Embryonic facial prominence (tissue), 1 donor: ENCODE results near the gene LPAR5.
"Not testable (repeated sequence)": the region's sequence is repeated elsewhere in the genome, so short reads cannot be mapped to it uniquely, and the experiment has no call there.

Source experiments
- DNase-seq: peaks from one replicate; pipeline ENCODE4 v3.0.0-alpha.2; 2016; ENCODE audit errors: extremely low spot score

Gene LPAR5

DNA sequence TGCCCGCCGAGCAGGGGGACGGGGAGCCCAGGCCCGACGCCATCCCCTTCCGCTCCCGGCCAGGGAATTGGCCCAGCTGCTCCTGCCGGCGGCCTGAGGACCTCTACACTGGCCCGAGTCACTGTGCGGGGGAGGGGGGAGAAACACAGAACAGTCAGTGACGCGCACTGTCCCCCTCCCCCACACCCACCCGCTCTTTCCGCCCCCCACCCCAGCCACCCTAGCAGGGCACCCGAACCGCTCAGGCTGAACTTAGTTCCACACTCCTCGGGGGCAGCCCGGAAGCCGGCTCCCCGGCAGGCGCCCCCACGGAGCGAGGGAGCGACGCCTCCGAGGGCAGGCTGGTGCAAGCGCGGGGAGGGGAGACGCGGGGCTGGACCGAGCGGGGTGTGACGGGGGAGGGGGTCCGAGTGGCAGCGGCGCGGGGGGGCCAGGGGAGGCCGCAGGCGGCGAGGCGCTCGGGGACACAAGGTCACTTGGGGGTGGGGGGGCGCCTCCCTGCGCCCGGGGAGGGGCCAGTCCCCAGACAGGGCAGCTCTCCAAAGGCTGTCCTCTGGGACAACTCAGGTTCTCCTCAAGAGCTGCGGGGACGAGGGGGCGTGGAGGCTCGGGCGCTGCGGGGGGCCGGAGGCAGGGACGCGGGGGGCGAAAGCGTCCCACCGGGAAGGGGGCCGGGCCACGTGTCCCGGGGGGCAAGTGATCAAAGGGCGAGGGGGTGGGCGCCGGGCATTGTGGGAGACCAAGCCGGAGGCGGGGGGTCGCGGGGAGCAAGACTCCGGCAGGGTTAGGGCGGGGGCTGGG, 29.2 kb downstream of the LPAR5 start:
- no peak for DNase-seq

DNA sequence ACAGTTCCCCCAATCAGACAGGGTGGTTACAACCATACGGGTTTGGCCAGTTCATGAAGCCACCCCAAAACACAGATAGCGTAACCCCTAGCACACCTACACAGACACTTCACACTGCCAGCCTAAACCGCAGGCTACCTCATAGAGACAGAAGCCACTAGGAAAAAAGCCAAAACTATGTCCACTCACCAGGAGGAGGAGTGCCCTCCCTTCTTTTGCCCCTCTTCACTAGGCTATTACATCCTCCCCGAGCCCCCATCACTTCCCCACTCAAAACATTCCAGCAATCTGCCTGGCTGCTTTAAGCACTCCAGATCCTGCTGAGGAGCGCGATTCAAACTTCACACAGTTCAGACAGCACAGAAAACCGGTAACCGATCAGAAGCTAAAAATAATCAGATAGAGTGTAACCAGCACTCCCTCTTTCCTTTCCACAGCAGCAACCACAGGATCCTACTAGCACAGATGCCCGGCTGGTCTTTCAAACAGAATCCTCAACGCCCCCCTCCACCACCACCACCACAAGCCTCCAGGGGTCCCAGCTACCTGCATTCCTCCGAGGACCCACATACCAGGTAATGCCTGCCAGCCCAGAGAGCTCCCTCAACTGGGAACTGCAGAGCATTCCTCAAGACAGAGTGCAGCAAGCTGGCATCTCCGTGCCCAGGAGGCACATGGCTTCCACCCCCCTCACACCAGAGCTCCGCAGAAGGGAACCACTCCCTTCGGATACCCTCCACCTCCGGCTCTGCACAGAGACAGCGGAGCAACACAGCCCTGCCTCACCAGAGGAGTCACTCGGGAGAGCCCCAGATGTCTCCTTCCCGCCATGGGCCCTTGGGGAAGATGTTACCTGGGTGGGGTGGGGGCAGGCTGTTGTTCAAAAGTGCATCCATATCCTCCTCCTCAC, 30.1 kb downstream of the LPAR5 start:
- no peak for DNase-seq

DNA sequence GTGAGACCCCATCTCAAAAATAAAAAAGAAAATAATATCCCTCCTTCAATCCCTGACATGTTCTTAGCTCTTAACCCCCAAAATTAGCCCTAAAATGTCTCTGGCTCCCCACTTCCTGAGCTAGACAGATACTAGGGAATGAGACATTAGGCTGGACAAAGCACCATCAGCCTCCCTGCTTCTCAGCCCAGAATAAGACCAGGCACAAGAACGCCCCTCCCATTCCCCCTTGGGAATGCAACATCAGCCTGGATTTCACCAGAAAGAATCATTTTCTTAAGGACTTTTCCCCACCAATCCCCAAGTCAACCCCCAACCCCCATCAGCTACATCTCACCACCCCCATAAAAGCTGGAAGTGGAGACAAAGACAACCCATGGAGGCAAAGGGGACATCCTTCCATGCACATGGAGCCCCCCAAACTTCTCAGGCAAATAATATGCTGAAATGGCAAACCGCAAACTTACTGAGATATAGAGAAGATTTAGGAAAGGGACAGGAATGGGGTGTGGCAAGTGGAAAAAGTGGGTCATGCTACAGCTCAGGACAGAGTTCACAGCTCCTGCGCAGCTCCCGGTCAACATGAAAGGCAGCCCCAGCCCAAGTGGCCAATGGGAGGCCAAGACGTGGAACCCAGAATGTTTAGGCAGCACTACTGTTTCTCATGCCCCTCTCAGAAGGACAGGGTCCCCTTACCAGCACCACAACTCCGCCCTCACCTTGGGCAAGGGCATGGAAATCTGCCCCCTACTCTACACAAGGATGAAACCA, 31.3 kb downstream of the LPAR5 start:
- DNase-seq: no peak

DNA sequence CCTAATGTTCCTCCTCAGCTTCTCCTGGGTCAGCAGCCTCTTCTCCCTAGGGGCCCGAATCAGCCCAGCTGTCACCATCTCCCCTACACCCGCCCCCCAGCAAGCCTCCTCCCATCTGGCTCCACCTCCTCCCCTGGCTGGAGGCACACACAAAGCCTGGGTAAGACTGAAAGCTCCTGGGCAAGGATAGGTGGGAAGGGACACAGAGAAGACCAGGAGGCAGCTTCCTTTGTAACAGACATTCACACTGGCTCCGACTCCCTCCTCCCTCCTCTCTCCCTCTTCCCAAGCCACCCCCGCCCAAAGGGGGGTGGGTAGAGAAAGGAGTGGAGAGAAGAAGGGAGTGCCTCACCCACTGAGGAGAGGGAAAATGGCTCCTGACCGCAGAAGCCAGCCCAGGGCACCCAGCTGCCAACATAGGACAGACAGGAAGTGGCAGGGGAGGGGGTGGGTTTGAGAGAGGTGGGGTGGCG, 32.6 kb downstream of the LPAR5 start:
- no peak for DNase-seq

DNA sequence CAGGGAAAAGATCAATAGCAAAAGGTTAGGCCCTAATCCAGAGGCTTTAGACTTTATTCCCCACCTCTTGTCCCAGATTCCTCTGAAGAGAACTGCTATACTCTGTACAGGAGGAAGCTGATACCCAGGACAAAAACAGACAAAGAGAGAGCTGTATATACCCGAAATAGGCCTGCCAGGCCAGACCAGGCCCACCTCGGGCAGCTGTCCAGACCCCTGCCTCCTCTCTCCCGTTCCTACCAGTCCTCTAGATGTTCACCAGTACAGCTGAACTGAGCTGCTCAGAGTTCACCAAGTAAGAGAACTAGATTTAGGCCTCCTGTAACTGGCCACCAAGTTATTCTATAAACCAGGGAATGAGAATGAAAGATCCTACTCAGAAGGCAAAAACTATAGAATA, 33.2 kb downstream of the LPAR5 start:
- no peak for DNase-seq

DNA sequence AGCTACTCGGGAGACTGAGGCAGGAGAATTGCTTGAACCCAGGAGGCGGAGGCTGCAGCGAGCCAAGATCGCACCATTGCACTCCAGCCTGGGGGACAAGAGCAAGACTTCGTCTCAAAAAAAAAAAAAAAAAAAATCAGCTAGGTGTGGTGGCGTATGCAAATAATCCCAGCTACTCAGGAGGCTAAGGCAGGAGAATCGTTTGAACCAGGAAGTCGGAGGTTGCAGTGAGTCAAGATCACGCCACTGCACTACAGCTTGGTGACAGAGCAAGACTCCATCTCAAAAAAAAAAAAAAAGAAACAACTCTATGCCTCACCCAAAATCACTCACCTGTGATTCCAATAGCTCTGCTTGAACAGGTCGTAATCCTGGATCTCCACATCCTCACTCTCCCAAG, 40.1 kb downstream of the LPAR5 start:
- DNase-seq: not testable (repeated sequence)

DNA sequence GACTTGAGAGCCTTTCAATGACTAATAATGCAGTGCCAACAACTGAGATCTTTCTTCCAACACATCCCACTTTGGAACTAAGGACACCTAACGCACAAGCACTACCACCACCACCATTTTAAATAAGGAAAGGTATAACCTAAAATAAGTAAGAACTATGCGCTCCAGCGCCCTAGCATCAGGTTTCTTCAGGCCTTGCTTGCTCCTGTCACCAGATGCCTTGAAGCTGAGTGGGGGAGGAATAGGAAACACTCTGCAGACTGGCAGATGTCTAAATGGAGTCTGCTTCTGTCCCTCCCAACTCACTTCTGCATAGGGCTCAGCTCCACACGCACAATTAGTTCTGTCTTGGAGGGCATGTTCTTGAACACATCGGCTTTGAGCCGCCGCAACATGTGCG, 43.7 kb downstream of the LPAR5 start:
- DNase-seq: no peak

DNA sequence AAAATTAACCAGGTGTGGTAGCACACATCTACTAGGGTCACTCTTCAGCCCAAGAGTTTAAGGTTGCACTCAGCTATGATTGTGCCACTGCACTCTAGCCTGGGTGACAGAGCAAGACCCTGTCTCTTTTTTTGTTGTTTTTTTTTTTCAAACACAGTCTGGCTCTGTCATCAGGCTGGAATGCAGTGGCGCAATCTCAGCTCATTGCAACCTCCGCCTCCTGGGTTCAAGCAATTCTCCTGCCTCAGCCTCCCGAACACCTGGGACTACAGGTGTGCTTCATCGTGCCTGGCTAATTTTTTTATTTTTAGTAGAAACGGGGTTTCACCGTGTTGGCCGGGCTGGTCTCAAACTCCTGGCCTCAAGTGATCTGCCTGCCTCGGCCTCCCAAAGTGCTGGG, 49.2 kb downstream of the LPAR5 start:
- DNase-seq: not testable (repeated sequence)

DNA sequence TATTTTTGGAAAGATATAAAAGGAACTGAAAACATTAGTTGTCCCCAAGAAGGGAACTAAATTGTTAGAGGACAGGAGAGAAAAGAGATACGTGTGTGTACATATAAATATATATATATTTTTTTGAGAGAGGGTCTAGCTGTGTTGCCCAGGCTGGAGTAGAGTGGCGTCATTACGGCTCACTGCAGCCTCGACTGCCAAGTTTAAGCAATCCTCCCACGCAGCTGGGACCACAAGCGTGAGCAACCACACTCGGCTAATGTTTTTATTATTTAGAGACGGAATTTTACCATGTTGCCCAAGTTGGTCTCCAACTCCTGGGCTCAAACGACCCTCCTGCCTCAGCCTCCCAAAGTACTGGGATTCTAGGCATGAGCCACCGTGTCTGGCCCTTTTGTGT, 51.5 kb downstream of the LPAR5 start:
- no peak for DNase-seq

DNA sequence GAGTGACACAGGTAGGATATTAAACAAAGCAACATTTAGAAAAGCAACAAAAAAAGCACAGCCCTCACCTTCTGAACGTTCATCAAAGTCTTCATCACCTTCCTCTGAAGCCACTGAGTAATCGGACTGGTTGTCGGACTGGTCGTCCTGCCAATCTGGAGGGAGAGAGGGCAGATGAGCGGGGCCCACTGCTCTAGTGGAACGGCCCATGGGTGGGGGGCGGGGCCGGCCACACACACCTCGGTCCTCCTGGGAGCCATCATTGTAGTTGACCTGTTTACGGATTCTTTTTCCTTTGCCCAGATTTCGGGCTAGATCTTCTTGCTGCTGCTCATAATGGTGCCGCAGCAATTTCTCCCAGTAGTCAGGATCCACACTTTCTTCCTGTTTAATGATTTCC, 52.8 kb downstream of the LPAR5 start:
- DNase-seq: no peak

DNA sequence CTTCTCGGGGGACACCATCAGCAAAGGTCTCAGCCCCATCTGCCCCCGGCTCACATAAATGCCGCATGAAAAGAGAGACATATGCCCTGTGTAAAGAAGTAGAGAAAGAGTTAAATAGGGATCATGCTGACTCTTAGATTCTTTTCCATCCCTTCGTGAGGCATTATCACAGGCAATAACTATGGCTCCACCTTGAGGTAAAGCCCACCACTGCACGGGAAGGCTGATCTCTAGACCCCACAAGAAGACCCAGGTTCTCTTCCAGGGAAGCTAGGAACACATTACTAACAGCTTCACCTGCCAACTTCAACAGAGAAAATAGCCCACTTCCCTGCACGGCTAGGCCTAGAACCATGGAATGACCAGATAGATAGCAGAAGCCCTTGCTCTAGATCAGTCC, 53.6 kb downstream of the LPAR5 start:
- DNase-seq: no peak

DNA sequence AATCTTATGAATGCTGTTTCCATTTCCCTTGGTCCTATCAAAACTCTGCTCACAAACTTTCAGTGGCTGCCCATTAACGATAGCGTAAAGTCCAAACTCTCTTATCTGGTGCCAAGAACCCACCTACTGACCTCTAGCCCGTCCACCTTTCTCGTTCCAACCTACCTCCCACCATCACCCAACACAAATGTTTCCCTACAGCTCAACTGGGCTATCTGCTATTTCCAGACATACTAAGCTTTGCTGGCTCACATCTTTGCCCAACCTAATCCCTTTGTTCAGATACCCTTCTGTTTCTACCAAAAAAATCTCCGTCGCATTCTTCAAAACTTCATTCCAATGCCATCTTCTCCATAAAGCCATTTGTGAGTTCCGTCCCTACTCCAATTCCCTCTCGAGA, 60.1 kb downstream of the LPAR5 start:
- DNase-seq: no peak

DNA sequence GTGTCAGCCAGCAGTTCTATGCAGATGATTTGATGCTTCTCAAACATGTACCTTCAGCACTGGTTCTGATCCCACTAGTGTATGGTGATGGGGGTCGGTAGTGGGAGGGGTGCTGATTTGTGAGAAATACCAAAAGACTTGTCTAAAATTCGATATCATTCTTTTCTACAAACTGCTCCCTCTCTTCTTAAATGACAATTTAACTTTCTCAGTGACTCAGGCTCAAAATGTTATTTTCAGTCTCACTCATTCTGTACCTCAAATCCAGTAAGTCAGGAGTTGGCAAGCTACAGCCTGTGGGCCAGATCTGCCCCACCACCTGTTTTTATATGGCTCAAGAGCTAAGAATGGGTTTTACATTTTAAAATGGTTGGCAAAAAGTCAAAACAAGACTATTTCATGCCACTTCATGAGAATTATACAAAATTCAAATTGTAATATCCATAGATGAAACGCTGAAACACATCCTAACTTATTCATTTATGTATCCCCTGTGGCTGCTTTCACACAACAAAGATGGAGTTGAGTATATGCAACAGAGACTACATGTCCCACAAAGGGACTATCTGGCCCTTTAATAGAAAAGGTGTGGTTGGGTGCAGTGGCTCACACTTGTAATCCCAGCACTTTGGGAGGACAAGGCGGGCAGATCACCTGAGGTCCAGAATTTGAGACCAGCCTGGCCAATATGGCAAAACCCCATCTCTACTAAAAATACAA, 61.0 kb downstream of the LPAR5 start:
- DNase-seq: no peak

DNA sequence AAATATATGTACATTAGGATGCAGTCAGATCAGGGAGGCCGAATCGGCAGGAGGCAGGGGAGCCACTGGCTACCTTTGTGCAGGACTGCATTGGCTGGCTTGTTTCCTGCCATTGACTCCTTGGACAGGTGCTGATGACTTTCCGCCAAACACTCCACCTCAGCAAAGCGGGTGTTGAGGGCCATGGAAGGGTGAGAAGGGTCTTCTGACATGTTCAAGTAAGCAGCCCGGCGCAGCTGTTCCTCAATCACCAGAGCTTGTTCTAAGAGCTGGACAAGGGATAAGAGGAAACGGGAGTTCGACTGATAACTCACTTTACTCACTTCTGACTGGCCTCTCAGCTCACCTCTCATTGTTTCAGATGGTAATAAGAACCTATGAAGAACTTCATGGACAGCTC, 62.8 kb downstream of the LPAR5 start:
- DNase-seq: no peak

DNA sequence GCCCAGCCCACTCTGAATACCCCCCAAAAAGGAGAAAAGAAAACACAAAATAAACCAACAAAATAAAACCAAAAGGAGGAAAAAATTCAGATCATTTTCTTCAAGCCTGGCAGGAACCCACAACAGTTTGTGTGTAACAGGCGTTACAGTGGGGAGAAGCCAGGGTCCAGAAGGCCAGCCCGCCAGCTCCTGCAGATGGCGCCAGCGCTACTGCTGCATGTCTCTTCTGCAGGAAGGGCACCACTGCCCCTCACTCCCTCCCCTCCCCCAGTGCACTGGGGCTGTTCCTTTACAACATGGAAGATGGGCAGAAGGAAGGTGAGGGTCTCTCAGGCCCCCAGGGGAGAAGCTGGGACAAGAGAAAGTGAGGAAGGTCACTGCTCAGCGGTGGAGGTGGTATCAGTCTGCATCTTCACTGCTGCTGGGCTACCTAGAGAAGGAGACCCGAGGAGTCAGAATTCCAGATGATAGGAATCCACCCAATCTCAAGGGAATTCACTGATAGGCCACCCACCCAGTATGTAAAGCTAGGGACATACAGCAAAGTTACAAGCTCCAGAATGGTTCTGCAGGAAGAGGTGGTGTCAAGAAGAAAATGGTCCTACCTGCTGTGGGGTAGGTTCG, 65.4 kb downstream of the LPAR5 start:
- DNase-seq: no peak

DNA sequence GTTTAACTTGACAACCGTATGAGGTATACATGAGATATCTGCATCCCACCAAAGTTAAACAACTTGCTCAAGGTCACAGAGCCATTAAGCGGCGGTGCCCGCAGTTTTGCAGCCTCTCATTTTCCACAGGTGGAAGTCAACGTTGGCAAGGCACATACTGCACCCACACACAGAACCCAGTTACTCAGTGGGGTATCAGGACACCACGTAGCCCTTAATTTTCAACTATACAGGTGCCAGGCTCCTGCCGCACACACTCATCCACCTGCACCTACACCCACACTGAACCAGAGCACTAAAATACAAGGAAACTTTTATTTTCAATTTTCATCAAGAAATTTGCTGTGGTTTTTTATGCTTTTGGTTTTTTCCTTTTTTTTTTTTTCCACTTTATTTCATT, 66.0 kb downstream of the LPAR5 start:
- DNase-seq: no peak

DNA sequence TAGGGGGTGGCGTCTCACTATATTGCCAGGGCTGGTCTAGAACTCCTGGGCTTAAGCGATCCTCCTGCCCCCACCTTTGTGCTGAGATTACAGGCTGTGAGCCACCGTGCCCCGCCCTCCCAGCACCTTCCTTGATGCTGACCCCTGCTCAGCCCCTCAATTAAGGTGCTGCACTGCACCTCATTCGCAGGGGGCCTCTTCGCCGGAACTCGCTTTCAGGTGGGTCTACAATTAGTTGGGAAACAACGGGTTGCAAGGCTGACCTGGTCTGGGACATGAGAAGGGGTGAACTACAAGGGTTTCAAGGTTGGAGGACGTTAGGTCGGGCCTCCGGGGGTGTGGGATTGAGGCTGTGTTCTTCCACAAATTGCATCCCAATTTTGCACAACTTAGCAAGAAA, 66.4 kb downstream of the LPAR5 start:
- DNase-seq: no peak
